SK-N-SH (cell line): ENCODE results near the gene NSUN2.

Experiments
- CTCF ChIP-seq: fragments of 200-600 bp; sonication (generic); IDR thresholded peaks from 2 replicates; pipeline ENCODE4 v1.6.1; 2017; ENCODE audit warnings: antibody characterized with exemption, mild to moderate bottlenecking, moderate library complexity
- EZH2phosphoT487 ChIP-seq: fragments of 200-600 bp; sonication (generic); IDR thresholded peaks from 2 replicates; pipeline ENCODE4 v1.6.1; 2017; ENCODE audit warnings: low read depth, mixed run types, mild to moderate bottlenecking, antibody characterized with exemption, moderate library complexity, borderline replicate concordance
- FOSL2 ChIP-seq: IDR thresholded peaks from 2 replicates; pipeline ENCODE4 v1.4.0; 2012; ENCODE audit warnings: low read depth, mild to moderate bottlenecking, moderate library complexity, borderline replicate concordance
- GATA2 ChIP-seq: sonication (generic); formaldehyde crosslinking; IDR thresholded peaks from 2 replicates; pipeline ENCODE4 v1.5.0; 2020; ENCODE audit warnings: mild to moderate bottlenecking, missing genetic modification reagents
- NRF1 ChIP-seq: IDR thresholded peaks from 2 replicates; pipeline ENCODE4 v1.6.1; 2012; ENCODE audit warnings: low read depth, mild to moderate bottlenecking, low read length
- RFX5 ChIP-seq: IDR thresholded peaks from 2 replicates; pipeline ENCODE4 v1.6.1; 2012; ENCODE audit warnings: mild to moderate bottlenecking, improper control_type of control experiment, low read length
- RXRA ChIP-seq: IDR thresholded peaks from 2 replicates; pipeline ENCODE4 v1.4.0; 2012; ENCODE audit warnings: low read depth, mild to moderate bottlenecking, borderline replicate concordance
- SMC3 ChIP-seq: IDR thresholded peaks from 2 replicates; pipeline ENCODE4 v1.6.1; 2012; ENCODE audit warnings: low read depth, low read length, improper control_type of control experiment
- TAF1 ChIP-seq: IDR thresholded peaks from 2 replicates; pipeline ENCODE4 v1.6.1; 2012; ENCODE audit warnings: low read depth, mild to moderate bottlenecking, low read length, moderate library complexity, borderline replicate concordance
- YY1 ChIP-seq: IDR thresholded peaks from 2 replicates; pipeline ENCODE4 v1.4.0; 2012; ENCODE audit warnings: low read depth, mild to moderate bottlenecking

- no peak for TF ChIP-seq EZH2phosphoT487
- no peak for TF ChIP-seq CTCF
- TF ChIP-seq YY1: no peak
- TF ChIP-seq RFX5: no peak
- TF ChIP-seq TAF1: no peak
- TF ChIP-seq FOSL2: no peak
- TF ChIP-seq NRF1: no peak
- no peak for TF ChIP-seq SMC3
- TF ChIP-seq RXRA: no peak
- TF ChIP-seq GATA2 (CRISPR knock-in tag): no peak
Measured at GRCh38 chr5:6623228-6623627, 9.6 kb downstream of the NSUN2 start.
